ENCODE data around the gene GLCE. TPM values are rescaled to one million over a fixed set of nuclear protein-coding genes. Genes with fewer than 3 reads are reported as not detected.
A peak's percentile ranks its signal among the peaks of the same experiment; 100 is the strongest.

GLCE gene
- total and polyA plus RNA-seq, 10 donors: 2.8 to 13.3 (median 8.9) TPM

GRCh38 chr15:69296606-69297005 is 136.2 kb downstream of the GLCE start:
- no peak overlapping the region for H3K4me3 ChIP-seq
- intact Hi-C loops (cut with DNase I; ENCODE audit: low total_unique reads): no loop called here
- no peaks in the 10 kb centered on the region for H3K9me3 ChIP-seq
- H3K36me3 ChIP-seq: no peaks in the 10 kb centered on the region
- H3K27ac ChIP-seq: no peak overlapping the region
- H3K4me1 ChIP-seq: peaks cover 0 to 18% (median 11%) of the 10 kb centered on the region in 6 donors
- 82 to 91% (median 88%) methylated on average over 6 of the region's 6 CpGs for WGBS, 5 donors
- no peak for DNase-seq
- H3K27me3 ChIP-seq (replicated peaks in 1 of 7): peaks cover 0 to 55% (median 32%) of the 10 kb centered on the region in 7 donors
- TF ChIP-seq, protein P1, sequence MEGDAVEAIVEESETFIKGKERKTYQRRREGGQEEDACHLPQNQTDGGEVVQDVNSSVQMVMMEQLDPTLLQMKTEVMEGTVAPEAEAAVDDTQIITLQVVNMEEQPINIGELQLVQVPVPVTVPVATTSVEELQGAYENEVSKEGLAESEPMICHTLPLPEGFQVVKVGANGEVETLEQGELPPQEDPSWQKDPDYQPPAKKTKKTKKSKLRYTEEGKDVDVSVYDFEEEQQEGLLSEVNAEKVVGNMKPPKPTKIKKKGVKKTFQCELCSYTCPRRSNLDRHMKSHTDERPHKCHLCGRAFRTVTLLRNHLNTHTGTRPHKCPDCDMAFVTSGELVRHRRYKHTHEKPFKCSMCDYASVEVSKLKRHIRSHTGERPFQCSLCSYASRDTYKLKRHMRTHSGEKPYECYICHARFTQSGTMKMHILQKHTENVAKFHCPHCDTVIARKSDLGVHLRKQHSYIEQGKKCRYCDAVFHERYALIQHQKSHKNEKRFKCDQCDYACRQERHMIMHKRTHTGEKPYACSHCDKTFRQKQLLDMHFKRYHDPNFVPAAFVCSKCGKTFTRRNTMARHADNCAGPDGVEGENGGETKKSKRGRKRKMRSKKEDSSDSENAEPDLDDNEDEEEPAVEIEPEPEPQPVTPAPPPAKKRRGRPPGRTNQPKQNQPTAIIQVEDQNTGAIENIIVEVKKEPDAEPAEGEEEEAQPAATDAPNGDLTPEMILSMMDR (IDR thresholded peaks at IDR 0.05 in 8 of 11, conservative IDR thresholded peaks at IDR 0.05 in 3 of 11): no peak
- TF ChIP-seq POLR2A (IDR thresholded peaks at IDR 0.05) (no peak), POLR2AphosphoS5 (IDR thresholded peaks at IDR 0.05) (no peak)

DNA sequence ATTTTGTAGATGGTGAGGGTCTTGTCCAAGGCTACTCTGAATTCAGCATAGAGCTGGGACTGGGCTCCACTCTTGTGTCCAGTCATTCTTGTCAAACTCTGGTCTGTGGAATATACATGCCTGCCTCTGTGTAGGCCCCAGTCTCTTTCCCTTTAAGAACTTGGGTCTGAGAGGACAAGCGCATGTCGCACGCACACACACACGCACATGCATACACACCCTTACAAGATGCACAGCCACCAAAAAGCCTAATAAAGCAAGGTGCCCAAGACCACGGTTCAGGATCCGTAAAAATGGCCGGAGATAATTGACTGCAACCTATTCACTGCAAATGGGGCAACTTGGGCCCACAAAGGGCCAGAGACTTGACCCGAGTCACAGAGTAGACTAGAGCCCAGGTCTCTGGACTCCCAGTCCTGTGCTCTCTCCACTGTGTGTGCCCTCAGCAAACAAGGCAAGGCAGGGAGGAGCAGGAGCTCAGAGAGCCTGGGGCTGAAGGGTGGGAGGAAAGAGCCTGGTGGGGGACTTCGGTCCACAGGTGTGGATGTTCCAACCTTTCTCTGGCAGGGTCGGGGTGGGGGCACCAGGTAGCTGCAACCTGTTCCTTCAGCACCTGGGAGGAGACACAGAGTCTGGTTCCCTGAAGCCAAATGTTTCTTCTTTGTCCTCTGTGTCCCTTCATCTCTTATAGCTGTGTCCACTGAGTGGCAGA is 137.4 kb downstream of the GLCE start:
- no peak for DNase-seq
- intact Hi-C loops (cut with DNase I; ENCODE audit: low total_unique reads): no loop called here
- no peak overlapping the region for H3K4me3 ChIP-seq
- peaks cover 0 to 18% (median 11%) of the 10 kb centered on the region in 6 donors for H3K4me1 ChIP-seq
- TF ChIP-seq, protein P1 (IDR thresholded peaks at IDR 0.05 in 8 of 11, conservative IDR thresholded peaks at IDR 0.05 in 3 of 11): no peak
- TF ChIP-seq POLR2AphosphoS5 (IDR thresholded peaks at IDR 0.05) (no peak), POLR2A (IDR thresholded peaks at IDR 0.05) (no peak)
- H3K27me3 ChIP-seq (replicated peaks in 1 of 7): peaks cover 0 to 67% (median 32%) of the 10 kb centered on the region in 7 donors
- H3K36me3 ChIP-seq: no peaks in the 10 kb centered on the region
- WGBS, 5 donors: 83 to 96% (median 94%) methylated on average over 8 to 10 of the region's 10 CpGs
- H3K27ac ChIP-seq: no peak overlapping the region
- no peaks in the 10 kb centered on the region for H3K9me3 ChIP-seq

GRCh38 chr15:69298354-69298696 is 137.9 kb downstream of the GLCE start:
- no peak for TF ChIP-seq POLR2AphosphoS5 (IDR thresholded peaks at IDR 0.05)
- TF ChIP-seq POLR2A (IDR thresholded peaks at IDR 0.05): no peak
- TF ChIP-seq, protein P1 (IDR thresholded peaks at IDR 0.05 in 8 of 11, conservative IDR thresholded peaks at IDR 0.05 in 3 of 11): no peak
- peak overlapping the region in 4 of 8 donors; percentile 43 to 69 (median 50) for H3K4me3 ChIP-seq
- H3K27ac ChIP-seq: no peak overlapping the region
- WGBS, 5 donors: 62 to 78% (median 72%) methylated on average over 15 of the region's 15 CpGs
- H3K4me1 ChIP-seq: peaks cover 0 to 18% (median 11%) of the 10 kb centered on the region in 6 donors
- intact Hi-C loops (cut with DNase I; ENCODE audit: low total_unique reads): no loop called here
- no peaks in the 10 kb centered on the region for H3K36me3 ChIP-seq
- H3K9me3 ChIP-seq: no peaks in the 10 kb centered on the region
- DNase-seq: no peak
- H3K27me3 ChIP-seq (replicated peaks in 1 of 7): peaks cover 0 to 72% (median 32%) of the 10 kb centered on the region in 7 donors

DNA sequence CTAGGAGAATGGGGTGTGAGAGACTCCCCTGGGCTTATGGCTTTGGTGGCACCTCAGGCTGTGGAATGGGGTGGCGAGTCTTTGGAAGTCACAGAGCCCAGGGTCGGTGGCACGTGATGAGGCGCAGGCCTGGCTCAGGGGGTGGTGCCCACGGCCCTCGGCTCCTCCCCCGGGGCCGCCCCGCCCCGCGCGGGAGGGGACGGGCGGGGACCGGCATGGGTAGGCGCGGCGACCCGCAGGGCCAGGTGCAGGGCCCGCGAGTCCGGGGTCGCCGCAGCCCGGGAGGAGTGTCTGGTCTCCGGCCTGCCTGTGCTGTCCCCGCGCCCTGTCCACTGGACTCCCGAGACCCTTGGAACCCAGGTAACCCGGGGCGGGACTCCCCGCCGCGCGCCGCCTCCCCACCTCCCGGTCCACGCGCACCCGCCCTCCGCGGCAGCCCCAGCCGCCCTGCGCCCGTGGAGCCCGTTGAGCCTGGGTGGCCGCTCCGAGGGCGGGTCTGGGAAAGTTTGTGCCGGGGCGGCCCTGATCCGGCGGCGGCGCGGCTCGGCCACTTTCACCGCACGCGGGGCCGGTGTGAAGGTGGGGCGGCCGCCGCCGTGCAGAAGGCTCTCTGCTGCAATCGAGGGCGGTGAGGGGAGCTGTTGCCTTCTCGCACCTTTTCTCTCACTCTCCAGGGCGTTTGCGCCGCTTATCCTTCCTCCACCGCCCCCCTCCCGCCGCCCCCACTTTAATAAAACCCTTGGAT is 138.4 kb downstream of the GLCE start, which contains the start of gene PAQR5:
PAQR5 (plus strand) TSS at position 216 of the 745 bp plus-strand sequence. CDS start 61,169 bp downstream, outside the sequence.
- no peak within 1 kb of the TSS for H3K27ac ChIP-seq

More for the DNA sequence above, 138.4 kb downstream of the GLCE start, which contains the start of gene PAQR5:
- 1 to 3% (median 1%) methylated on average over 26 to 74 of the region's 74 CpGs for WGBS, 5 donors
- DNase-seq: no peak
- H3K36me3 ChIP-seq: no peaks in the 10 kb centered on the region
- H3K9me3 ChIP-seq: no peaks in the 10 kb centered on the region
- H3K4me3 ChIP-seq: peak within 1 kb of the TSS; percentile 20 to 69 (median 44)
- TF ChIP-seq, protein P1 (IDR thresholded peaks at IDR 0.05 in 8 of 11, conservative IDR thresholded peaks at IDR 0.05 in 3 of 11): no peak
- no peak for TF ChIP-seq POLR2A (IDR thresholded peaks at IDR 0.05)
- TF ChIP-seq POLR2AphosphoS5 (IDR thresholded peaks at IDR 0.05): no peak
- intact Hi-C loops (cut with DNase I; ENCODE audit: low total_unique reads): no loop called here
- peaks cover 0 to 18% (median 11%) of the 10 kb centered on the region in 6 donors for H3K4me1 ChIP-seq
- peaks cover 0 to 73% (median 32%) of the 10 kb centered on the region in 7 donors for H3K27me3 ChIP-seq (replicated peaks in 1 of 7)
